Heart right ventricle (tissue), 16 donors: ENCODE measurements around the gene ARL15. TPM values are rescaled to one million over a fixed set of nuclear protein-coding genes. Genes with fewer than 3 reads are reported as not detected.

Source experiments
- ATAC-seq, 8 donors: fragments of 200-7000 bp; cut with Tn5 transposase; one replicate each; pipeline ENCODE4 v1.9.1; 2020; ENCODE audit warnings: mild to moderate bottlenecking in 8 of 8, moderate library complexity in 8 of 8, moderate number of reproducible peaks in 1 of 8
- DNase-seq, 2 donors: peaks; one replicate each; pipeline ENCODE4 v3.0.0-alpha.2; 2020
- H3K27ac ChIP-seq, 10 donors: fragments of 200-600 bp; sonication (generic) in 2 of 10; one replicate each; pipeline versions ENCODE4 v1.5.0 to v1.8.0; 2020 to 2022; ENCODE audit warnings: mild to moderate bottlenecking in 3 of 10
- H3K27me3 ChIP-seq, 7 donors: fragments of 200-600 bp; one replicate each; pipeline ENCODE4 v1.8.0; 2021 to 2022; ENCODE audit warnings: mild to moderate bottlenecking in 2 of 7
- H3K36me3 ChIP-seq, 9 donors: fragments of 200-600 bp; sonication (generic) in 1 of 9; one replicate each; pipeline versions ENCODE4 v1.5.0 to v1.8.0; 2020 to 2022; ENCODE audit warnings: mild to moderate bottlenecking in 2 of 9
- H3K4me1 ChIP-seq, 9 donors: fragments of 200-600 bp; sonication (generic) in 1 of 9; one replicate each; pipeline versions ENCODE4 v1.5.0 to v1.8.0; 2020 to 2022; ENCODE audit warnings: mild to moderate bottlenecking in 4 of 9
- H3K4me3 ChIP-seq, 10 donors: fragments of 200-600 bp; sonication (generic) in 2 of 10; one replicate each; pipeline versions ENCODE4 v1.5.0 to v1.8.0; 2020 to 2022; ENCODE audit warnings: mild to moderate bottlenecking in 7 of 10, moderate library complexity in 2 of 10
- H3K9me3 ChIP-seq, 11 donors: fragments of 200-600 bp in 10 of 11; sonication (generic) in 2 of 11; one replicate each; pipeline versions ENCODE4 v1.5.0 to v1.8.0; 2013 to 2022; ENCODE audit warnings: mild to moderate bottlenecking in 2 of 11, control low read depth in 1 of 11, moderate library complexity in 1 of 11
- WGBS, 2 donors: extraction: QIAGEN DNeasy Blood & Tissue Kit; methylation state at CpG; one replicate each; pipeline ENCODE4 v1.1.7; 2013; ENCODE audit warnings: inconsistent platforms in 1 of 2; 5-methylcytosine and 5-hydroxymethylcytosine counted together
- intact Hi-C, 10 donors: fragments of 100-400 bp; cut with DNase I; formaldehyde crosslinking; loops; one replicate each; pipeline versions ENCODE4 v1.11.1 to v1.14.2; 2022
- polyA plus RNA-seq, 2 donors: library from polyadenylated mRNA; stranded (reverse); fragments of 200-250 nt; gene quantifications; one replicate each; pipeline ENCODE4 v1.2.3, GENCODE V29; 2013
- total RNA-seq, 10 donors: library from RNA; stranded (reverse); fragmentation: NEBNext Ultra II Directional in 3 of 10; extraction: Animal tissue kit (Norgen Biotek cat#: 25700) in 3 of 10; gene quantifications; one replicate each; pipeline versions ENCODE4 v1.2.1 to v1.2.4, GENCODE V29; 2021 to 2023
- TF ChIP-seq, protein P1 (sequence below), 9 donors: fragments of 200-600 bp; sonication (generic) in 2 of 9; IDR thresholded peaks; one replicate each; pipeline versions ENCODE4 v1.5.0 to v1.8.0; 2021 to 2022; ENCODE audit warnings: antibody characterized with exemption in 9 of 9, mild to moderate bottlenecking in 5 of 9, moderate library complexity in 1 of 9
- donor health status: Arrhythmogenic right ventricular cardiomyopathy.
- donor health status: ischemic (EF 13 %, LVEDD 7.1; RV severe dilation, severe dysfunction).
- donor health status: healthy with polysubstance abuse.
- donor health status: DM: no; HTN: yes; CAD: no.
- donor health status: DM: no; HTN: no; CAD: no.
- donor health status: ischemic (EF 25% LVEDD 6.9; RV normal size, moderate dysfunction).
- donor health status: ischemic (EF 25% LVEDD 5.7; RV mildly dilated, moderate dysfunction).
- donor health status: healthy.
- donor health status: DM: yes; HTN: yes; CAD: no.
- donor health status: Ischemic cardiomyopathy.
- donor health status: ischemic (EF 35%, LVEDD 5.7; RV mildly dilated, moderate dysfunction).
- donor health status: nonischemic (EF 11% LVEDD 7.7; RV severe dilation, severe dysfunction).
- donor health status: DM: yes; HTN: yes; CAD: no.
- donor health status: PGD.
- donor health status: ischemic (EF 29% LVEDD 5.4; RV normal size, mild dysfunction).
- donor health status: nonischemic (EF 23%, LVEDD 6.1; RV moderate dilation, normal function).

The ARL15 gene
- total and polyA plus RNA-seq, 12 donors: 7.8 to 31.8 (median 26.9) TPM

- Histone ChIP-seq H3K27me3 (no peaks in the 10 kb centered on the region), H3K36me3 (peaks cover 0 to 5% (median 0%) of the 10 kb centered on the region in 9 donors), H3K27ac (no peak overlapping the region), H3K9me3 (no peaks in the 10 kb centered on the region), H3K4me1 (peaks cover 5 to 52% (median 28%) of the 10 kb centered on the region in 9 donors), H3K4me3 (no peak overlapping the region)
- TF ChIP-seq, protein P1, sequence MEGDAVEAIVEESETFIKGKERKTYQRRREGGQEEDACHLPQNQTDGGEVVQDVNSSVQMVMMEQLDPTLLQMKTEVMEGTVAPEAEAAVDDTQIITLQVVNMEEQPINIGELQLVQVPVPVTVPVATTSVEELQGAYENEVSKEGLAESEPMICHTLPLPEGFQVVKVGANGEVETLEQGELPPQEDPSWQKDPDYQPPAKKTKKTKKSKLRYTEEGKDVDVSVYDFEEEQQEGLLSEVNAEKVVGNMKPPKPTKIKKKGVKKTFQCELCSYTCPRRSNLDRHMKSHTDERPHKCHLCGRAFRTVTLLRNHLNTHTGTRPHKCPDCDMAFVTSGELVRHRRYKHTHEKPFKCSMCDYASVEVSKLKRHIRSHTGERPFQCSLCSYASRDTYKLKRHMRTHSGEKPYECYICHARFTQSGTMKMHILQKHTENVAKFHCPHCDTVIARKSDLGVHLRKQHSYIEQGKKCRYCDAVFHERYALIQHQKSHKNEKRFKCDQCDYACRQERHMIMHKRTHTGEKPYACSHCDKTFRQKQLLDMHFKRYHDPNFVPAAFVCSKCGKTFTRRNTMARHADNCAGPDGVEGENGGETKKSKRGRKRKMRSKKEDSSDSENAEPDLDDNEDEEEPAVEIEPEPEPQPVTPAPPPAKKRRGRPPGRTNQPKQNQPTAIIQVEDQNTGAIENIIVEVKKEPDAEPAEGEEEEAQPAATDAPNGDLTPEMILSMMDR (IDR thresholded peaks at IDR 0.05): no peak
- intact Hi-C loops: no loop called here
- no peak for DNase-seq
- ATAC-seq: no peak
- 83 to 88% methylated on average over 2 of the region's 2 CpGs for WGBS, 2 donors
Measured at GRCh38 chr5:54148858-54149257, 161.5 kb downstream of the ARL15 start.

- Histone ChIP-seq H3K4me1 (peaks cover 5 to 52% (median 28%) of the 10 kb centered on the region in 9 donors), H3K36me3 (no peaks in the 10 kb centered on the region), H3K27ac (peak overlapping the region in 1 of 10 donors; percentile 45), H3K9me3 (no peaks in the 10 kb centered on the region), H3K27me3 (no peaks in the 10 kb centered on the region), H3K4me3 (no peak overlapping the region)
- DNase-seq (no peak), ATAC-seq (no peak)
- TF ChIP-seq, protein P1 (IDR thresholded peaks at IDR 0.05): peak in 3 of 9 donors; percentile 18 to 30 (median 24)
- intact Hi-C loops: no loop called here
- 66 to 71% methylated on average over 6 of the region's 6 CpGs for WGBS, 2 donors
Measured at GRCh38 chr5:54148067-54148845, 162.1 kb downstream of the ARL15 start.

- no peak overlapping the region for H3K4me3 ChIP-seq
- peaks cover 5 to 52% (median 28%) of the 10 kb centered on the region in 9 donors for H3K4me1 ChIP-seq
- H3K27me3 ChIP-seq: no peaks in the 10 kb centered on the region
- peak overlapping the region in 5 of 10 donors; percentile 5 to 56 (median 23) for H3K27ac ChIP-seq
- TF ChIP-seq, protein P1 (IDR thresholded peaks at IDR 0.05): no peak
- no peaks in the 10 kb centered on the region for H3K36me3 ChIP-seq
- 30 to 31% methylated on average over 1 of the region's 1 CpG for WGBS, 2 donors
- peak in 1 of 2 donors; percentile 6 for DNase-seq
- intact Hi-C loops: no loop called here
- ATAC-seq: peak; percentile 60 to 92 (median 82)
- H3K9me3 ChIP-seq: no peaks in the 10 kb centered on the region
Measured at GRCh38 chr5:54146916-54147315, 163.5 kb downstream of the ARL15 start.

DNA sequence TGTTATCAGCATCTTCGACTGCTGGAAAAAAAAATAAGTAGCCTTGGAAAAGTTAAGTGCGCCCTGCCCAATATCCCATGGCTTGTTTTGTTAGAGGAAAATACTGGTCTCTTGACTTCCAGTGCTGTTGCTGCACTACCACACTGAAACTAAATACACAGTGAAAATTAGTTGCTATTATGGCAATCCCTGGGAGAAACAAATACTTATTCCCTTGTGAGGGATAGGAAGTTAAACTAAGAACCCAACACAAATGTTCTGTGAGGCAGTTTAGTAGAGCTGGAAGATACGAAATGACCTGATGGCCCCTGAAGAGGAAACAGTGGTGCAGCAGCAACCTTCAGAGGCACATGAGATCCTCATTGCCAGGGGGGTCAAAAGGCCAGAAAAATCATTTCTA is 164.0 kb downstream of the ARL15 start:
- no peak overlapping the region for H3K4me3 ChIP-seq
- no peaks in the 10 kb centered on the region for H3K36me3 ChIP-seq
- peak; percentile 30 to 83 (median 52) for ATAC-seq
- H3K9me3 ChIP-seq: no peaks in the 10 kb centered on the region
- no peaks in the 10 kb centered on the region for H3K27me3 ChIP-seq
- peak overlapping the region in 5 of 10 donors; percentile 5 to 56 (median 23) for H3K27ac ChIP-seq
- peaks cover 5 to 52% (median 28%) of the 10 kb centered on the region in 9 donors for H3K4me1 ChIP-seq
- WGBS, 2 donors: 33 to 41% methylated on average over 3 of the region's 3 CpGs
- peak in 1 of 2 donors; percentile 13 for DNase-seq
- TF ChIP-seq, protein P1 (IDR thresholded peaks at IDR 0.05): no peak
- intact Hi-C loops: no loop called here
